ENCODE results near the gene GLT8D2.

Gene GLT8D2

DNA sequence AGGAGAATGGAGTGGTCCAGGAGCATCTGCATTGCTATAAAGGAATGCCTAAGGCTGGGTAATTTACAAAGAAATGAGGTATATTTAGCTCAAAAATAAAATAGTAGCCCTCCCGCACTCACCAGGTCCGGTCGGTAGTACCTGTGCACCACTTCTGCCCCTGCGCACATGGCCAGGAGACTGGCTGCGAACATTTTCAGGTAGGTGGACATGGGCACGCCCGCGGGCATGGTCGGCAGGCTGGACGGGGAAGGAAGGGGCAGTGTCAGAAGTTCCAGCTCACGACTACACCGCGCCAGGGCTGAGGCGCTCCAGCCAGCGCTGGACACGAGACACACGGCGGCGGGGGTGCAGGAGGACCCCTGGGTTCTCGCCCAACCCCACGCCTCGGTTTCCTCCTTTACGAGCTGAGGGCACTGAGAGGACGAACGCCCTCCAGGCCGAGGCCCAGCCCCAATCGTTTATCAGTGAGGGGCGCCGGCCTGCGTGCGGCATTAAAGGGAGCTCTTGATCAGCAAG, 93.4 kb downstream of the GLT8D2 start:
- in situ Hi-C loops (cut with MboI; ENCODE audit: low sequenced_read_pairs) = no loop called here

DNA sequence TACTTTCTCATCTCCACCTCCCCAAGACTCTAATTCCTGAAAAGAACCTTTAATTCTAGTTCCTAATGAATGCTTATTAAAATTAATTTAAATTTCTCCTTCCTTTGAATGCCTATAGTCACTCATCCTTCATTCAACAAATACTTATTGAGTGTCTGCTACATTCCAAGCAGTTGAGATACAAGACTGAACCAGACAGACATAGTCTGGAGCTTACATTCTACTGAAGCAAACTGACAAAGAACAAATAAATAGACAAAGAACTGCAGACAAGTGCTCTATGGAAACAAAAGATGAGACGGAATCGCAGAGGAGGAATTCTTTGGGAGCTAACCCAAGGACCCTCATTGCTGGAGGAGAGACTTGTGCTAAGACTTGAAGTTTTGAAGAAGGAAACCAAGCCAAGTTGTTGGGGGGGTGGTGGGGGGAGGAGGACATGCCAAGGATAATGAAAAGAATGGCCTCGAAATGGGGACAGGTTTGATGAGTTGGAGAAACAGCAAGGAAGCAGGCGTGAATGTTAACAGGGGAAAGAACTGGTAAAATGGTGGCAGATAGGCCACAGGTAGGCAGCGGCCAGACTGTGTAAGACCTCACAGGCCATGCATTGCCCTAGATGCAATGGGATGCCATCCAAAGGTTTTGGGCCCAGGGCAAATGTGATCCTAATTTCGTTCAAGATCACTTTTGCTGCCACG, 94.0 kb downstream of the GLT8D2 start:
- in situ Hi-C loops (cut with MboI; ENCODE audit: low sequenced_read_pairs) = no loop called here

DNA sequence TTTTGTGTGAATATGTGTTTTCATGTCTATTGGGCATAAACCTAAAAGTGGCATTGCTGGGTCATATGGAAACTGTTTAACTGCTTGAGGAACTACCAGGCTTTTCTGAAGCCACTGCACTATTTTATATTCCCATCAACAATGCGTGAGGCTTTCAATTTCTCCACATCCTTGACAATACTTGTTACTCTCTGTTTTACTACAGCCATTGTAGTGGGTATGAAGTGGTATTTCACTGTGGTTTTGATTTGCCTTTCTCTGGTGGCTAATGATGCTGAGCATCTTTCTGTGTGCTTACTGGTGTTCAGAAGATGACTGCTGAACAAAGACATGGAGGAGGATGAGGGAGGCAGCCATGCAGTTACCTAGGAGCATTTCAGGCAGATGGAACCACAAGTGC, 97.5 kb downstream of the GLT8D2 start:
- in situ Hi-C loops (cut with MboI; ENCODE audit: low sequenced_read_pairs) = no loop called here

DNA sequence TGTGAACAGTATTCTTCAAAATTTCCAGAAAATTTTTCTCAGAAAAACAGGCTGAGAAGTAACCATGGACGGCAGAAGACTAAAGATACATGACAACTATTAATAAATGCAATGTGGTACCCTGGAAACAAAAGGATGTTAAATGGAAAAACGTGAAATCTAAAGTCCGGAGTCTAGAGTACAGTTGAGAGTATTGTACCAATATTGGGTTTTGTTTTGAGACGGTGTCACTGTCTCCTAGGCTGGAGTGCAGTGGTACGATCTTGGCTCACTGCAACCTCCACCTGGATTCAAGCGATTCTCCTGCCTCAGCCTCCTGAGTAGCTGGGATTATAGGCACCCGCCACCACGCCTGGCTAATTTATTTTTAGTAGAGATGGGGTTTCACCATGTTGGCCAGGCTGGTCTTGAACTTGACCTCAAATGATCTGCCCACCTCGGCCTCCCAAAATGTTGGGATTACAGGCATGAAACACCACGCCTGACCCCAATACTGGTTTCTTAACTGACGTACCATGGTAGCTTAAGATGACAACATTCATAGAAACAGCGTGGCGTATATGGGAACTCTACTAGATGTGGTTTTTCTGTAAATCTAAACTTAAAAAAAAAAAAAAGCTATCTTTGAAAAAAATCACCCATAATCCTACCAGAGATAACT, 101.1 kb downstream of the GLT8D2 start:
- in situ Hi-C loops (cut with MboI; ENCODE audit: low sequenced_read_pairs) = no loop called here

DNA sequence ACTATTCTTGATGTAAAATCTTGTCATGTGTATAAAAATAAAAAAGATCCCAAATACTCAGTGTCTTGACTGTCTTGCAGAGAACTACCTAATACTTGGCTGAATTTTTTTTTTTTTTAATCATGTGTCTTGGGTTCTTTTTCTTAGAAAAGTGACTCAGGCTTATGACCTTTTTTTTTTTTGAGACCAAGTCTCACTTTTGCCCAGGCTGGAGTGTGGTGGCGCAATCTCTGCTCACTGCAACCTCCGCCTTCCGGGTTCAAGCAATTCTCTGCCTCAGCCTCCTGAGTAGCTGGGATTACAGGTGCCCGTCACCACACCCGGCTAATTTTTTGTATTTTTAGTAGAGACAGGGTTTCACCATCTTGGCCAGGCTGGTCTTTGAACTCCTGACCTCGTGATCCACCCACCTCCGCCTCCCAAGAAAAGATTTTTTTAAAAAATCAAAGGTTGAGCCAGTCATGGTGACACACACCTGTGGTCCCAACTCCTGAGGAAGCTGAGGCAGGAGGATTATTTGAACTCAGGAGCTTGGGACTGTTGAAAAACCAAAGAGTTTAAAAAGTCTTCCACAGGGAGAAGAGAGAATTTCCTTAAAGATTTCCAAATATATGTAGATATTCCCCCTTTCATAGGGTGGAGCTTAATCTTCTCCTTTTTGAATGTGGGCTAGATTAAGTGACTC, 102.0 kb downstream of the GLT8D2 start:
- in situ Hi-C loops (cut with MboI; ENCODE audit: low sequenced_read_pairs) = no loop called here

DNA sequence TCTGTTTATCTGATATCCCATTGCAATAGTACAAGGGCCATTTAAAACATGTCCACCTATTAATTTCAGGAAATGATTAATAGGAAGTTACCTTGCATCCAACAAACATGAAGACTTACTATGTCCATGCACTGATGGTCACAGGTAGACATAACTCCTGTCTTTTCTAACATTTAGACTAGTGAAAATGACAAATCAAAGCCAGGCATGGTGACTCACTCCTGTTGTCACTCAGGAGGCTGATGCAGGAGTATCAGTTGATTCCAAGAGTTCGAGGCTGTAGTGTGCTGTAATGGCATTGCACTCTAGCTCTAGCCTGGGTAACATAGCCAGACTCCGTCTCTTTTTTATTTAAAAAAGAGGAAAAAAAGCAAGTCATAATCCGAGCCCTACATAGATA, 105.0 kb downstream of the GLT8D2 start:
- in situ Hi-C loops (cut with MboI; ENCODE audit: low sequenced_read_pairs) = no loop called here
